HG03025 (cell line): Measurements from ENCODE around the gene RFX8.
"Not testable (repeated sequence)": the region's sequence is repeated elsewhere in the genome, so short reads cannot be mapped to it uniquely, and the experiment has no call there.

Experiments used
- ATAC-seq: cut with Tn5 transposase; IDR thresholded peaks from one replicate; pipeline ENCODE4 v1.9.1; 2021; ENCODE audit warnings: mild to moderate bottlenecking, moderate library complexity; ENCODE audit not compliant: unreplicated experiment, low FRiP score

RFX8 gene

DNA sequence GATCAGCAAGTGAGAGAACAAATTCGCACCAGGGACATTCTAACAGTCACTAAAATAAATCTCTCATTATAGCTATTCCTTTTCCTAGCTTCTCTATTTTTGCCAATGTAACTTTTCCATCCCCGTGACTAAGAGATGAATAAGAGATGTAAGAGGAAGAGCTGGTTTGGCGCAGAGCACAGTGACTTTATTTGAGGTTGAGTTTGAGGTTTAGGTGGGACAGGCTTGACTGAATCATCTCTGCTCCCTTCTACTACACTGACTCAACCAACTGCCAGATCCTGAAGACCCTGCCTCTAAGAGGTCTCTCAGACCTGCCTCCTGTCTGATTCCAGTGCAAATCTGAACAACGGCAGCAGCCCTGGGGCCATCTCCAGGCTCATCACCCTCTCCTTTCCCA, 28.0 kb downstream of the RFX8 start:
- no peak for ATAC-seq

DNA sequence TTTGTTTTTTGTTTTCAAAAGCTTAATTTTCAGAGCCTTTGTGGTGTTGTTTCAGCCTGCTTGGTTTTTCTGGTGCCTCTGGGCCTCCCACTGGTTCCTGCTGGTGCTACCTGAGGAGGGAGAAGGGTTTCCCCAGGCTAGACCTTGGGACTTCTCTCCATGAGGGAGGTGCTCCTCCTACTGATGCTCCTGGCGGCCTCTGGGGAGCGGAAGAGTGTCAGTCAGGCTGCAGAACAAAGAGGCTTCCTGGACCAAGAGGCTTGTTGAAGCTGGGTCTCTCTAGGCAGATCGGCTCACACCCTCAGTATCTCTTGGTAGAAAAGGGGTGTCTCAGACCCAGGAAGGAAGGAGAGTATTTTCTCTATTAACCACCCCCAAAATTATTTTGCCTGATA, 32.2 kb downstream of the RFX8 start:
- ATAC-seq = no peak

DNA sequence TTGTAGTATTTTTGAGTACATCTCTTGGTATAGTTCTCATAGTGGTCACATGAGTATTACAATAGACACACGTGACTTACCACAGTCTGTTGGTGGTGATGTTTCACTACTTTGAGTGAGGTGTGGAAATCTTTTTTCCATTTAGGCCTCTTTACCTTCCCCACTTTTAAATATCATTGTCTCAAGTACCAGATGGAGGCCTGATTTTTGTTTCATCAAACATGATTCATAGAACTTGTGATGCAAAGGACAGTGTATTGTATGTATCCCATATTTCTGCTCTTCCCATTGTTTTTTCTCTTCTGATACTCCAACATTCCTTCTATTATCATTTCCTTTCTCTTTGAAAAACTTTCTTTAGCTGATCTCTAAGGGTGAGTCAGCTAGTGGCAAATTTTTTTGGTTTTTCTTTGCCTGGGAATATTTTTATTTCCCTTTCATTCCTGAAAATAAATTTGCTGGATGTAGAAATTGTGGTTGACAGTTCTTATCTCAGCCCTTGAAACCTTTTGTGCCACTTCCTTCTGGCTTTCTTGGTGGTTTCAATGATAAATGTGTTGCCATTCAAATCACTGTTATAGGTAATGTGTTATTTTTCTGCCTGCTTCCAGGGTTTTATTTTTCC, 32.8 kb downstream of the RFX8 start:
- ATAC-seq = no peak

DNA sequence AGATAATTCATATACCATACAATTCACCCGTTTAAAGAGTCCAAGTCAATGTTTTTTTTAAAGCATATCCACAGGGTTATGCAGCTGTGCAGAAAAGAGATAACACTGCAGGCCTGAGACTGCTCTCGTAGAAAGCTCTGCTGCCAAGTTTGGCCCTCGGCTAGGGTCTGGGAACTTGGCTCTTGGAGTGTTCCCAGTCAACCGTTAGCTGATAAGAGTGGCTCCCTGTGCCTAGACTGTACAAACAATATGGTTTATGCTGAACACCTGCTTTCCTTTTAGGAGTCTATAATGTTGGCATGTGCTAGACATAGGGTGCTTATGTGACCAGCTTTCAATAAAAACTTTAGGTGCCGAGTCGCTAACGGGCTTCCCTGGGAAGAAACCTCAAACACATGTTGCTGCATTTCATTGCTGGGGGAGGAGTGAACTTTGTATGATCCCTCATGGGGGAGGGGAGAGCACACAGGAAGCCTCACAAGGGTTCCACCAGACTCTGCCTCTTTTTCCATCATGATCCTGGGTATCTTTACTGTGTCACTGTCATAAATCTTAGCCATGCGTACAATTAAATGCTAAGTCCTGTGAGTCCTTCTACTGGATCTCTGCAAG, 34.7 kb downstream of the RFX8 start:
- ATAC-seq = no peak

DNA sequence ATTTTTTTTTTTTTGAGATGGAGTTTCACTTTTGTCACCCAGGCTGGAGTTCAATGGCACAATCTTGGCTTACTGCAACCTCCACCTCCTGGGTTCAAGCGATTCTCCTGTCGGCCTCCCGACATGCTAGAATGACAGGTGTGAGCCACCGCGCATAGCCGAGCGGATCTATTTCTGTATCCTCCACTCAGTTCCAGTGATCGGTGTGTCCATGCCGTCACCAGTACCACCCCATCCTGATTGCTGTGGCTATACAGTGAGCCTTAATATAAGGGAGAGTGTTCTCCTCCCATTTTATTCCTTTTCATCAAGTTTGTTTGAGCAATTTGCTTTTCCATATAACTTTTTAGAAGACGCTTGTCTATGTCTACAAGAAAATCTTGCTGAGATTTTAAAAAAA, 35.2 kb downstream of the RFX8 start:
- no peak for ATAC-seq

DNA sequence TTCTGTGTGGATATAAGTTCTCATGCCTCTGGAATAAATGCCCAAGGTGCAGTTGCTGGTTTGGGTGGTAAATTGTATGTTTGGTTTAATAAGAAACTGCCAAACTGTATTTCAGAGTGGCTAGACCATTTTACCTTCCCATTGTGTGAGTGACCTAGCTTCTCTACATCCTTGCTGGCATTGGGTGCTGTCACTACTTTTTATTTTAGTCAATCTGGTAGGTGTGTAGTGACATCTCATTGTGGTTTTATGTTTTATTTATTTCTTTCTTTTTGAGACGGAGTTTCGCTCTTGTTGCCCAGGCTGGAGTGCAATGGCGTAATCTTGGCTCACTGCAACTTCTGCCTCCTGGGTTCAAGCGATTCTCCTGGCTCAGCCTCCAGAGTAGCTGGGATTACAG, 36.4 kb downstream of the RFX8 start:
- not testable (repeated sequence) for ATAC-seq

DNA sequence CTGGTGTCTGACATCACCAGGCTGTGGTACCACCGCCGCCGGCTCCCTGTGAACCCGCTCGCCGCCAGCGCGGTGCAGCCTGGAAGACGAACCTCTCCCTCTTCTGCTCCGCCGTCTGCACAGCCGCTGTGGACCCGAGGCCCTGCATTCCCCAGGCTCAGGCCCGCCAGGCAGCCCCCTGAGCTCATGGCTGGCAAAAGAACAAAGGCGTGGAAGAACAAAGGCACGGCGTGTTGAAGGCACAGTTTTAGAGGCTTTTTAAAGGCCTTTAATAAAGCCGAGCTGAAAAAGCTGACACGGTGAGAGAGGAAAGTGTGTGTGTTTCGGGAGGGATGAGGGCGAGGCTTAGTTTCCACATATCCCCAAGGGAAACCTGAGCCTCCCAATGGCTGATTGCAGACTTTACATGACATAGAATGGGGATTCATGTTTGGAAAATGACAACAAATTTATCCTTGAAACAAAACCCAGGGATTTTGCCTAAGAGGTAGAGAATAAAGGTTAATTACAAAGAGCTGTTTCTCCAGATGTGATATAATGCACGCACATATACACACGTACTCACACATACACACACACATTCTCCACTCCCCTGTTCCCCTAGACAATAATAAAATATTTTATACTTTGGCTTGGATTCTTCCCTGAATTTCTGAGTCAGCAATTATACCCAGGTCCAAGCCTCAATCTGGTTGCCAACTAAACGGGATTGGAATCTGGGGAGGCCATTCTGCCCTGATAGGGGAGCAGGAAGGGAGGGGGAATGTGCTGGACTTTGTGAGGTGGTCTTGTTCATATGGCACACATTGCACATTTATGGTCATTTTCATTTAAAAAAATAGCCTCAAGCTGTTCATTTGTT, 39.7 kb downstream of the RFX8 start:
- no peak for ATAC-seq

DNA sequence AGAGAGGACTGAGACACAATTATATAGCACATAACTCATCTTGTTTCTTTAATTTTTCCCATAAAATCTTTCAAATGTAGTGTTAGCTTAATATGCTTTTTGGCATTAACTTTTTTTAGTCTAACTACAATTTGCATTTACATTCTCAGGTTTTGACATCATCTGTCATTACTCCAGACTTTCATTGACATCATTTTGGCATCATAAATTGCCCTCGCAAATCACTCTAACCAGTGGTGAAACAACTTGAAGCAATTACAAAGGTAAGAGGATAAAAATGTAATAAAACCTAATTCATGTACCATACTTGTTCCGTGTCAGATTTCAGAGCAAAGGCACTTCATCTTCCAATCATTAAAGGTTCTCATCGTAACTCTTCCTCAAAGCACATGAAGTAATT, 41.4 kb downstream of the RFX8 start:
- ATAC-seq = no peak

DNA sequence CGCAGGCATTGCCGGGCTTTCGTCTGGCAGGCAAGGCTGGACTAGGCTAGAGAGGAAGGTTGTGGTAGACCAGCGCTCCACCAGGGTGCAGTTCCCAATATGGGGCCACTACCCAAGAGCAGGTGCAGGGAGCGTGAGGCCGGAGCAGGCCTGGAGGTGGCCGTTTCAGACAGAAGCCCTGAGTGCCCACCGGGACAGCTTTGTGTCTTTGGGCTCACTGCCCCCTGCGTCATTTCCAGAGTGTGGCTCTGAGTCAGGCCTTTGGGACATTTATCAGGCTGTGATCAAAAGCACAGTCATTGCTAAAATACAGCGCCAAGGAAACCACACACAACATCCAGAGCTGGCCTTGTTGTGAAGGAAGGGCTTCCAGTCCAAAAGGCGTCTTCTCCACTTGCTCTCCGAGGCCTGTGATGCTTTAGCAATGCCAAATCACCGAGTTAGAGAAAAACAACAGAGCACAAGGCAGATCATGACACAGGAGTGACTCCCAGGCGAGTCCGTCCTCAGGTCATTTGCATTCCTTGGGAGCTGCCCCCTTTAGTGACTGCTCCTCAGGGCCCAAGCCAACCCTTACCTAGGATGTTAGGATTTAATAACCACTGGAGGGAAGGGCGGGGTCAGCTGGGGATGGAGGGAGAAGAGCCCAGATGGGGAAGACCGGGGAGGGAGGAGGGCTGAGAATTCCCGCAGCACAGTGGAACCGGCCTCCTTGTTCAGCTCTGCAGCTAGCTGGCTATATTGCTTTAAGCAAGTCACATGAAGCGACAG, 42.3 kb downstream of the RFX8 start:
- ATAC-seq = no peak

DNA sequence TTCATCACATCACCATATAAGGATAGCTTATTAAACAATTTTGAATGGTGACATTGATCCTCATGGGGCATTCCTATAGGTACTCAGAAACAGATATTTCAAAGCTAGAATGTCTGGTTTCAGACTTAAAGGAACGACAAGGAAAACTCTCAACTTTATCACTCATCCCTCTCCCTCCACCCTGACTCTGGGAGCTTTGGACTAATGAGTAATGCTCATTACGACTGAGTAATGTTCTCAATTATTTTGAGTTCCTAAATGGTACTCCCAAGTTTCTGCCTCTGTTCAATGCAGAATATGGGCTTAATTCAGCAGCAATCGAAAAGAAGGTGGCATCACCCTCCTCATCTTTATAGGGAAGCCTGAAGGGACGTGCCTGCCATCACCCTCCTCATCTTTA, 43.4 kb downstream of the RFX8 start:
- ATAC-seq = no peak

DNA sequence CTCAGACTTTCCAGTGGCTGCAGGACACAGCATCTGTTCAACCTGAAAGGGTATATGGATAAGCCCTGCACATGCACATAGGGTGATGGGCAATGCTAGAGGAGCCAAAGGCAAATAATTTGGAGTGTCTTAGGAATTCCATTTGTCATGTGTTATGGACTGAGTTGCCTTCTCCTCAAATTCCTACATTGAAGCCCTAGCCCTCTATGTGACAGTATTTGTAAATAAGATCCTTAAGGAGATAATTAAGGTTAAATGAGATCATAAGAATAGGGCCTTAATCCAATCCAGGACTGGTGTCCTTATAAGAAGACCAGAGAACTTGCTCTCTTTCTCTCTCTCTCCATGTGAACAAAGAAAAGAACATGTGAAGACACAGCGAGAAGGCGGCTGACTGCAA, 44.8 kb downstream of the RFX8 start:
- ATAC-seq = no peak

DNA sequence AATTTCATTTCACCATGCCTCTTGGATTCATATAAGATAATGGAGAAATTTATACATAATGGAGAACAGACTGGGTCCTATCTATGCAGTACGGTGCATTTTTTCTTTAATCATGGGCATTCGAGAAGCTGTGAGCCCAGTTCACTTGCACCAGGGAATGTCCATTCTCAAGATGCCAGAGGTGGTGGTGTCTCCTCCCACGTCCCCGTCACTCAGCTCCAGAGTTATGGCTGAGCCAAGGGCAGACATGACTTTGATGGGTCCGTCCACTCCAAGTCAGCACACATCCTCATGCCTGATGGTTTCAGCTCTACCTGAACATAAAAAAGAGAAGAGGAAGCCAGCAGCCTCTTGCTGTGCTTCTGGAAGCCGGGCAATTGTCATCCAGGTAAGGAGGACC, 45.5 kb downstream of the RFX8 start:
- no peak for ATAC-seq

DNA sequence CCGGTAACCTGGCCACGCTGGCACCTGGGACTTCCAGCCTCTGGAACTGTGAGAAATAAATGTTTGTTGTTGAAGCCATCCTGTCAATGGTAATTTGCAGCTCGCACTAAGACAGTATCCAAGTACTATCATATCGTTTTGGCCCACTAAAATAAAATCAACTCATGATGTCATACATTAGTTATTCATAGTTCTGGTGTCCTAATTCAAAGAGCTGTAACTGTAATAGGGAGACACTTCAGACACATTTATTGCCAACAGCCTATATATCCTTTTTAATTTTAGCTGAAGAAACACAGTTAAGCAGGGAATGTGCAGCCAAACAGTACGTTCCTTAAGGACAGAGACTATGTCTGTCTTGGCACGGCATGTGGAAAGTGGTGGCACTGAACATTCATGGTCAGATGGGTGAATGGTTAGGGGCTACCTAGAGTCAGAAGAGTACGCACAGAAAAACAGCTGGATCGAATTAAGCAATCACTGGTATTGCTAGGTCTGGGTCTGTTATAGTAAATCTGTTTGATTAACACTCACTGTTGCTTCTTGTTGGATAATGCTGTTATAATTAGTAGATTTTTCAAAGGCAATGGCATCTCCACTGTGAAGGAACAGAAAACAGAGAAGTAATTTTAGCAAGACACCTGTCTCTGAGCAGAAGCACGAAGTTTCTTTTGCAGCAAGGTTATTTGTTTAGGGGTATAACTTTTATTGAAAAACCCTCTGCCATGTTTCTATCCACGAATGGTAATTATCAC, 46.3 kb downstream of the RFX8 start:
- no peak for ATAC-seq

DNA sequence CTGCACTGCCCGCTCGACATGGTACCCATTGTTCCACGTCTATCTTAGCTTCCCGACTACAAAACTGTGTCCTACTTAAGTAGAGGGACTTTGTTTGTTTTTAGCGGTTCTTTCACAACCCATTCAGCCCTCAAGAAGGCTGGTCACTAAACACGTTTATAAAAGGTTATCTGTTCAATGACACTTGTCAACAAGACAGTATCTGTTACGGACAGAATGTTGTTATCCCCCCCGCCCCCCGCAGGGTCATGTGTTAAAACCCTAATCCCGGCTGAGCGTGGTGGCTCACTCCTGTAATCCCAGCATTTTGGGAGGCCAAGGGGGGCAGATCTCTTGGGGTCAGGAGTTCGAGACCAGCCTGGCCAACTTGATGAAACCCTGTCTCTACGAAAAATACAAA, 47.2 kb downstream of the RFX8 start:
- no peak for ATAC-seq

DNA sequence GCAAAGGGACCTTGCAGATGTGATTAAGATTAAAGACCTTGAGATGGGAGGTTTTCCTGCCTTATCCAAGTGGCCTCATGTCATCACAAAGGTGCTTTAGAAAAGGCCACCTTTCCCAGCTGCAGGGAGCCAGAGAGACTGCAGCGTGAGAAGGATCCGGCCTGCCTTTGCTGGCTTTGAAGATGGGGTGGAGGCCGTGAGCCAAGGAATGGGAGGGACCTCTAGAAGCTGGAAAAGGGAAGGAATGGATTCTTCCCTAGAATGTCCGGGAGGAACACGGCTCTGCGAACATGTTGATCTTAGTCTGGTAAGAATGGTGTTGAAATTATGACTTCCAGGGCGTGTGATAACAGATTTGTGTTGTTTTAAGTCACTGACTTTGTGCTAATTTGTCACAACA, 47.7 kb downstream of the RFX8 start:
- ATAC-seq = no peak

DNA sequence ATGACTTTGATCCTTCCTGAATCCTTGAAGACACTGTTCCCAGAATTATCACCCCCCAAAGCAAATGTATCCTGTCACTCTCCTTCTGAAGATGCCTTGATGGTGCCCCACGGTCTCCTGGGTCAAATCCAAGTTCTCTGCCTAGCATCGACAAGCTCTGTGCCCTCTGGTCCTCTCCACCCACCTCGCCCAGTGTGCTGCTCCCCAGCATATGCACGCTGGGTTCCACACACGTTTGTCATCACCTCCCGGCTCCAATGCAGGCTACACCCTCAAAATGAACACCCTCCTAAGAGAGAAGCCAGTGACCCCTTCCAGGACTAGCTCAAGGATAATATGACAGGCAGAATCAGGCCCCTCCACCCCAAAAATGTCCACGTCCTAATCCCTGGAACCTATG, 48.1 kb downstream of the RFX8 start:
- no peak for ATAC-seq

DNA sequence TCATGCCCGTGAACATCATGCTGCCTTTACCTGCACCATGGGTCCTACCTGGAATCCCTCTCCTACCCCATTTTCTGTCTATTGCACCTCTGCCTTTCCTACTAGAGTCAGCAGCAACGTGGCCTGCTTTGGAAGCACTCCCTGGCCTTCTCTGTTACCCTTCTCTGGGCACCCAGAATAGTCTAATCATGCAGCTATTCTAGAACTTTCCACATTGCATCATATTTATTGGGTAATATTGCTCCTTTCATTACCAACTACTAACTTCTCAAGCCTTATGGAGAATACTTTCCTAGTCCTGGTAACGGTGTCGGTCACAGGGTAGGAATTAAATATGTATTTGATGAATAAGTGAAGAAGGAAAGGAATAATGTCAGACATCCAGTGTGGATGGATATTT, 54.3 kb downstream of the RFX8 start:
- no peak for ATAC-seq

DNA sequence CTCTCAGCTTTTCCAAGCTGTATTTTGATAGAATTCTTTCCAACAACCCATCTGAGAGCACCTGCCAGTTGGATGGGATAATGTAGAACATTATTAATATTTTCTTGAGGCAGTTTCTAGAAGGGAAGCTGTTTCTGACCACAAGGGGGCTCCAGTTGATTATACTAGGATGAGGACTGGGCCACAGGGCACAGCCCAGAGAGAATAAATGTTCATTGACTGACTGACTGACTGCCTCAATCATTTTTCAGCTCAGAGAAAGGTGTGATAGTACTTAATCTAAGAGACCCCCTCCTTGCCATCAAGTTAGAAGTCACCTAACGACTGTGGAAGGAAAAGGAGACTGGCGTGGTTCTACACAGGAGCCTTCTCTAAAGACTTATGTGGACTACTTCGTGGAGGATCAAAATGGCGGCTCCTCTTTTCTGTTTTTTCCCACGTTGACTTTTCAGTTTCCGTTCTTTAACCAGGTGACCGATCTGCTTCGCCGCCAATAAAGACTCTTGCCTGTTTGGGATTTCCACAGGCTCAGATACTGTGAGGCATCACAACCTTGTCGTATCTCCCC, 55.7 kb downstream of the RFX8 start:
- no peak for ATAC-seq

DNA sequence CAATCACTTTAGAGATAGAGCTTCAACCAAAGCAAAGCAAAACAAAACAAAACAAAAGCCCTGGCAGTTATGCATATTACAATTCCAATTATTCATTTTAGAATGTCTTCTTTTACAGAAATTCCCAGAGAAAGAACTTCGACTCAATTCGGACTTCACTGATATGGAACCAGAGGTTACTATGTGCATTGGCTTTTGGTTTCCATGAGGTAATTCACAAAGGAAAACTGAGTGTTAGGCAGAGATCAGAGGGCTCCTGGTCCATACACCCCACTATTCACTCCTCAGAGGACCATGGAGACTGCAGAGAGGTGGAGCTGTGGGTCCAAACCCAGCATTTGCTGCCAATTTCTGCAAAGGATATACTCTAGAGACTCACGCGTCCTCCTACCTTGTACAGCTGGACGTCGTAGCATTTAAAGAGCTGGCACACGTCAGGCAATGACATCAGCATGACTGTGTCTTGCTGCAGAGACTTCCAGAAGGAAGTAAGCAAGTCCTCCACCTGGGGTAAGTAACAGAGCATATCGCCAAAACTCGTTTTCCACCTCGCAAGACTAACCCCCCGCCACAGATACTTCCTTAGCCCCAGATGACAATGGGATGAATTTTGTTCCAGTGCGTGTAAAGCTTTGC, 56.3 kb downstream of the RFX8 start:
- no peak for ATAC-seq

DNA sequence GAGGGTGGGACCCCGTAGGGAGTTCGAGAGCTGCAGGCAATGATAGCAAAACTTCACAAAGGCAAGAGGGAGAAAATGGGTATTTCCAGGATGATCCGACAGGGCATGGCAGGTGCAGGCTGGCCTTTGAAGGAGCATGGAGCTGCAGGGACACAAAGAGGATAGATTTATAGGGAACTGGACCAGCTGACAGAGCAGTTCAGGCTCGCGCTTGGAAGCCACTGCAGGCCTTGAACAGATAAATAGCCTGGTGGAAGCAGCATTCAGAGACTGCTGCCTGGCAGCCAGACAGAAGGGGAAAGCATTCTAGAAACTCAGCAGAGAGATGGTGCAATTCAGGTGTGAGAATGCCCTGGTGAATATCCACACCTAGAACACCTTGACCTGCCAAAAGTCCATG, 58.3 kb downstream of the RFX8 start:
- no peak for ATAC-seq
